K562 (cell line): Measurements from ENCODE around the gene P3H4. TPM values are rescaled to one million over a fixed set of nuclear protein-coding genes. Genes with fewer than 3 reads are reported as not detected.

Experiments used
- ATAC-seq: fragments of 200-7000 bp; cut with Tn5 transposase; 3 replicates; pipeline ENCODE4 v1.9.1; 2020; ENCODE audit warnings: moderate library complexity
- BruUV-seq: library from RNA; stranded (reverse); fragments of 400-500 nt; replicated peaks from 2 replicates; lab custom pipeline; 2021; lab: Mats Ljungman, UMichigan
- CTCF ChIA-PET: fragments of 300-600 bp; formaldehyde crosslinking; extraction: SDS; loops from one replicate; lab custom pipeline; 2021; ENCODE audit warnings: low intra/inter-chr PET ratio; lab: Yijun Ruan, JAX
- POLR2A ChIA-PET: fragments of 300-600, 350-650 bp; sonication (Branson Sonifier 250); formaldehyde crosslinking; extraction: SDS; loops from one replicate; lab custom pipeline; 2021; ENCODE audit warnings: antibody characterized with exemption, inconsistent platforms; lab: Yijun Ruan, JAX
- DNase-seq, 4 experiments: peaks; one replicate each; pipeline versions ENCODE4 v3.0.0 to v3.0.0-alpha.2; 2011 to 2018; ENCODE audit warnings: low spot score in 3 of 4, mixed read lengths in 3 of 4; ENCODE audit errors: extremely low read depth in 1 of 4
- FAIRE-seq: peaks from 2 replicates; lab custom pipeline; 2011; peaks lifted over from hg19 to GRCh38; lab: Jason Lieb, UNC
- H2AFZ ChIP-seq: 2 replicates; pipeline ENCODE4 v1.6.0; 2011; ENCODE audit warnings: low read depth, low read length, control low read depth, inconsistent platforms
- H3K27ac ChIP-seq: fragments of 200-600 bp; 3 replicates; pipeline ENCODE4 v1.8.0; 2011; ENCODE audit warnings: low read depth, mild to moderate bottlenecking, control low read depth, inconsistent platforms, low read length, moderate library complexity, mixed read lengths; ENCODE audit errors: extremely low read depth
- H3K27me3 ChIP-seq, 2 experiments: fragments of 300-600 bp in 1 of 2; 2 replicates in 1 of 2; 3 replicates in 1 of 2; pipeline versions ENCODE4 v1.6.0 to v1.8.0; 2011; ENCODE audit warnings: inconsistent platforms in 2 of 2, low read length in 2 of 2, mild to moderate bottlenecking in 1 of 2, mixed read lengths in 1 of 2, moderate library complexity in 1 of 2; ENCODE audit not compliant: control insufficient read depth in 2 of 2, insufficient read depth in 2 of 2
- H3K36me3 ChIP-seq: fragments of 300-600 bp; 3 replicates; pipeline ENCODE4 v1.8.0; 2011; ENCODE audit warnings: mild to moderate bottlenecking, low read length, inconsistent platforms; ENCODE audit not compliant: control insufficient read depth, insufficient read depth
- H3K4me1 ChIP-seq, 2 experiments: fragments of 200-600 bp in 1 of 2; replicated peaks in 1 of 2; 2 replicates in 1 of 2; 3 replicates in 1 of 2; pipeline versions ENCODE4 v1.5.1 to v1.8.0; 2011; ENCODE audit warnings: inconsistent platforms in 2 of 2, low read length in 2 of 2, mild to moderate bottlenecking in 1 of 2, mixed read lengths in 1 of 2, moderate library complexity in 1 of 2; ENCODE audit not compliant: control insufficient read depth in 2 of 2, insufficient read depth in 2 of 2
- H3K4me2 ChIP-seq: 2 replicates; pipeline ENCODE4 v1.6.1; 2011; ENCODE audit warnings: low read length, control low read depth, inconsistent platforms, mixed read lengths; ENCODE audit not compliant: insufficient read depth
- H3K4me3 ChIP-seq: fragments of 200-600 bp; sonication (generic), shearing (Covaris generic); 2 replicates; pipeline ENCODE4 v1.5.1; 2016; ENCODE audit warnings: control low read depth, inconsistent platforms
- H3K79me2 ChIP-seq: fragments of 200-600 bp; 3 replicates; pipeline ENCODE4 v1.8.0; 2011; ENCODE audit warnings: low read length, inconsistent platforms; ENCODE audit not compliant: control insufficient read depth, insufficient read depth
- H3K9ac ChIP-seq, 2 experiments: 2 replicates each; pipeline versions ENCODE4 v1.6.0 to v1.6.1; 2011; ENCODE audit warnings: low read depth in 2 of 2, low read length in 2 of 2, control low read depth in 1 of 2, inconsistent platforms in 1 of 2, mild to moderate bottlenecking in 1 of 2, mixed read lengths in 1 of 2; ENCODE audit not compliant: insufficient read depth in 1 of 2
- H3K9me1 ChIP-seq: one replicate; pipeline ENCODE4 v1.6.0; 2011; ENCODE audit warnings: inconsistent platforms, mild to moderate bottlenecking, low read length, moderate library complexity; ENCODE audit not compliant: control insufficient read depth, insufficient read depth
- H3K9me3 ChIP-seq: replicated peaks from 2 replicates; pipeline ENCODE4 v1.5.1; 2011; ENCODE audit warnings: low read depth, low read length, inconsistent platforms; ENCODE audit not compliant: control insufficient read depth, insufficient read depth
- H4K20me1 ChIP-seq: replicated peaks from 2 replicates; pipeline ENCODE4 v1.6.1; 2011; ENCODE audit warnings: low read length, inconsistent platforms, mixed read lengths; ENCODE audit not compliant: control insufficient read depth, insufficient read depth
- E2F3 ChIP-seq: fragments of 250-450 bp; sonication (Bioruptor Pico); IDR thresholded peaks from 2 replicates; pipeline ENCODE4 v1.4.0; 2020; ENCODE audit warnings: mild to moderate bottlenecking
- ETV5 ChIP-seq: sonication (generic); formaldehyde crosslinking; IDR thresholded peaks from 2 replicates; pipeline ENCODE4 v1.4.0; 2020; ENCODE audit warnings: low read depth, mild to moderate bottlenecking, missing genetic modification reagents
- GTF2F1 ChIP-seq: IDR thresholded peaks from 2 replicates; pipeline ENCODE4 v1.6.1; 2011; ENCODE audit warnings: low read depth, low read length, improper control_type of control experiment
- HDAC2 ChIP-seq: fragments of 450-650 bp; IDR thresholded peaks from 2 replicates; pipeline ENCODE4 v1.6.1; 2016; ENCODE audit warnings: mild to moderate bottlenecking
- HLTF ChIP-seq: fragments of 450-650 bp; IDR thresholded peaks from 2 replicates; pipeline ENCODE4 v1.6.1; 2016
- HNRNPLL ChIP-seq: fragments of 200-400 bp; formaldehyde crosslinking; IDR thresholded peaks from 2 replicates; pipeline ENCODE4 v1.6.1; 2017; ENCODE audit warnings: low read length, low read depth, mild to moderate bottlenecking; ENCODE audit not compliant: poor library complexity, severe bottlenecking
- KDM4B ChIP-seq, 2 experiments: fragments of 450-650 bp in 1 of 2; sonication (generic) in 1 of 2; IDR thresholded peaks; 2 replicates each; pipeline ENCODE4 v1.6.1; 2016 to 2017; ENCODE audit warnings: borderline replicate concordance in 2 of 2, antibody characterized with exemption in 1 of 2, low read depth in 1 of 2, mild to moderate bottlenecking in 1 of 2
- NCOA4 ChIP-seq: fragments of 450-650 bp; IDR thresholded peaks from 2 replicates; pipeline ENCODE4 v1.6.1; 2018; ENCODE audit warnings: mild to moderate bottlenecking; ENCODE audit not compliant: partially characterized antibody
- NCOA6 ChIP-seq: fragments of 450-650 bp; IDR thresholded peaks from 2 replicates; pipeline ENCODE4 v1.6.1; 2017; ENCODE audit warnings: mild to moderate bottlenecking
- RBM39 ChIP-seq: fragments of 200-400 bp; formaldehyde crosslinking; optimal IDR thresholded peaks from 2 replicates; pipeline ENCODE3; 2018; ENCODE audit warnings: low read depth, low read length
- RNF2 ChIP-seq: sonication (generic); IDR thresholded peaks from 2 replicates; pipeline ENCODE4 v1.6.1; 2016
- SRSF3 ChIP-seq: fragments of 200-400 bp; formaldehyde crosslinking; IDR thresholded peaks from 2 replicates; pipeline ENCODE4 v1.6.1; 2016; ENCODE audit warnings: mild to moderate bottlenecking, low read length, moderate library complexity; ENCODE audit not compliant: insufficient read depth
- TCF3 ChIP-seq: sonication (generic); formaldehyde crosslinking; IDR thresholded peaks from 2 replicates; pipeline ENCODE4 v1.4.0; 2020; ENCODE audit warnings: mild to moderate bottlenecking, missing genetic modification reagents
- ZBTB7A ChIP-seq: IDR thresholded peaks from 2 replicates; pipeline ENCODE4 v1.6.1; 2011; ENCODE audit warnings: low read depth, mild to moderate bottlenecking, low read length, moderate library complexity, borderline replicate concordance; ENCODE audit not compliant: control insufficient read depth
- ZNF3 ChIP-seq: fragments of 250-450 bp; sonication (Bioruptor Pico); IDR thresholded peaks from 2 replicates; pipeline ENCODE4 v1.5.0; 2021; ENCODE audit warnings: mild to moderate bottlenecking, moderate library complexity
- ZNF584 ChIP-seq: fragments of 200-800 bp; sonication (Bioruptor generic); IDR thresholded peaks from 2 replicates; pipeline ENCODE4 v1.6.1; 2016; ENCODE audit warnings: low read depth, mild to moderate bottlenecking, missing genetic modification characterization, missing compliant biosample characterization
- WGBS: fragments of 100-300 bp; shearing (Covaris generic); methylation state at CpG from one replicate; pipeline ENCODE4 v1.1.6; 2016; ENCODE audit warnings: low coverage, mixed read lengths; ENCODE audit not compliant: insufficient coverage; ENCODE audit errors: missing lambda C conversion rate; 5-methylcytosine and 5-hydroxymethylcytosine counted together
- in situ Hi-C: fragments of 300-500 bp; cut with MboI; formaldehyde crosslinking; loops from 4 replicates; pipeline ENCODE4 v1.15.0; 2018; ENCODE audit warnings: inconsistent platforms, mixed read lengths
- intact Hi-C: fragments of 100-400 bp; cut with micrococcal nuclease; formaldehyde crosslinking; loops from 2 replicates; pipeline ENCODE4 v1.14.2; 2022
- polyA plus RNA-seq, 8 experiments: library from polyadenylated mRNA; depleted of rRNA in 4 of 8; stranded (reverse) in 5 of 8; unstranded in 3 of 8; fragments of >200 nt; fragmentation: Nextera tagmentation in 2 of 8; fragmentation: Illumina TruSeq in 1 of 8; extraction: Ambion mirVana in 2 of 8; extraction: Trizol in 1 of 8; gene quantifications; 2 replicates each; pipeline versions ENCODE4 v1.2.1 to v1.2.3, GENCODE V29; 2011 to 2014; ENCODE audit warnings: inconsistent platforms in 1 of 8, missing spikeins in 1 of 8
- total RNA-seq, 7 experiments: library from RNA; depleted of rRNA in 6 of 7; stranded (reverse); fragments of >200 nt in 6 of 7; fragmentation: Illumina TruSeq in 2 of 7; extraction: Trizol in 2 of 7; gene quantifications; 2 replicates each; pipeline versions ENCODE4 v1.2.1 to v1.2.3, GENCODE V29; 2011 to 2021; ENCODE audit warnings: low replicate concordance in 1 of 7
- TF ChIP-seq, protein P1 (sequence below), 2 experiments: fragments of 450-650 bp in 1 of 2; sonication (generic) in 1 of 2; formaldehyde crosslinking; conservative IDR thresholded peaks; 2 replicates each; pipeline versions ENCODE4 v1.4.0 to v1.8.1; 2020 to 2022; ENCODE audit warnings: mild to moderate bottlenecking in 1 of 2, missing genetic modification reagents in 1 of 2
- TF ChIP-seq, protein P2 (sequence below), 2 experiments: fragments of 450-650 bp; conservative IDR thresholded peaks; 2 replicates each; pipeline ENCODE4 v1.6.1; 2017; ENCODE audit warnings: mild to moderate bottlenecking in 2 of 2, moderate library complexity in 2 of 2

P3H4 gene
- total and polyA plus RNA-seq, 9 of the 15 experiments (the other 6 are each of a cell fraction or from before 2014, with no cell fraction given) = 0.10 to 3.7 (median 1.0) TPM

DNA sequence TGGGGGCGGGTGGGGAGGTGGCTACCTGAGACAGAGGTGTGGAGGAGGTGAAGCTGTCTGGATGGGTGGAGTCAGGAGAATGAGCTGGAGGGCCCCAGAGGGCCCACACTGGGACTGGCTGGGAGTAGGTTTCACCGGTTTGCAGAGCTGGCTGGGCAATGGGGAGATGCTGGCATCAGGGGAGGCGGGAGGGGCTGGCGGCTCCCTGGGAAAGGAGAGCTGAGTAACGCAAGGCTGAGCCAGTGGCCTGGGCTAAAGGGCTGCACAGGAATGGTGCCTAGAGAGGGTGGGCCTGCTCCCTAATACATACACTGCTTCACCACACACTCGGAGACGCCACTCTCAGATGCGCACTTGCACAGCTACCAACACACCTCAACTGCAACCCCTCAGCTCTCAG, 12.4 kb downstream of the P3H4 start:
- no peak for FAIRE-seq
- H3K27me3 ChIP-seq = no peaks in the 10 kb centered on the region
- 76% methylated on average over 4 of the region's 8 CpGs for WGBS
- no peak overlapping the region for H3K4me2 ChIP-seq
- CTCF ChIA-PET = no interaction called here
- intact Hi-C loops = no loop called here
- peak overlapping the region in 1 of 2 experiments; percentile 36; a peak in 1 of 4 replicates for H3K9ac ChIP-seq
- no peak for TF ChIP-seq NCOA6
- TF ChIP-seq ZNF3 (CRISPR knock-in tag) = no peak
- TF ChIP-seq HDAC2 = no peak
- TF ChIP-seq ZBTB7A = no peak
- no peak for TF ChIP-seq KDM4B (IDR thresholded peaks at IDR 0.05; ENCODE audit: borderline replicate concordance in 2 of 2, low read depth in 1 of 2)
- TF ChIP-seq E2F3 (CRISPR knock-in tag) = no peak
- no peak for TF ChIP-seq RBM39
- TF ChIP-seq, protein P1, sequence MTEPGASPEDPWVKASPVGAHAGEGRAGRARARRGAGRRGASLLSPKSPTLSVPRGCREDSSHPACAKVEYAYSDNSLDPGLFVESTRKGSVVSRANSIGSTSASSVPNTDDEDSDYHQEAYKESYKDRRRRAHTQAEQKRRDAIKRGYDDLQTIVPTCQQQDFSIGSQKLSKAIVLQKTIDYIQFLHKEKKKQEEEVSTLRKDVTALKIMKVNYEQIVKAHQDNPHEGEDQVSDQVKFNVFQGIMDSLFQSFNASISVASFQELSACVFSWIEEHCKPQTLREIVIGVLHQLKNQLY (CRISPR knock-in tag; conservative IDR thresholded peaks at IDR 0.05) = no peak
- TF ChIP-seq, protein P2, sequence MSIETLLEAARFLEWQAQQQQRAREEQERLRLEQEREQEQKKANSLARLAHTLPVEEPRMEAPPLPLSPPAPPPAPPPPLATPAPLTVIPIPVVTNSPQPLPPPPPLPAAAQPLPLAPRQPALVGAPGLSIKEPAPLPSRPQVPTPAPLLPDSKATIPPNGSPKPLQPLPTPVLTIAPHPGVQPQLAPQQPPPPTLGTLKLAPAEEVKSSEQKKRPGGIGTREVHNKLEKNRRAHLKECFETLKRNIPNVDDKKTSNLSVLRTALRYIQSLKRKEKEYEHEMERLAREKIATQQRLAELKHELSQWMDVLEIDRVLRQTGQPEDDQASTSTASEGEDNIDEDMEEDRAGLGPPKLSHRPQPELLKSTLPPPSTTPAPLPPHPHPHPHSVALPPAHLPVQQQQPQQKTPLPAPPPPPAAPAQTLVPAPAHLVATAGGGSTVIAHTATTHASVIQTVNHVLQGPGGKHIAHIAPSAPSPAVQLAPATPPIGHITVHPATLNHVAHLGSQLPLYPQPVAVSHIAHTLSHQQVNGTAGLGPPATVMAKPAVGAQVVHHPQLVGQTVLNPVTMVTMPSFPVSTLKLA (conservative IDR thresholded peaks at IDR 0.05) = no peak
- TF ChIP-seq NCOA4 = no peak
- TF ChIP-seq GTF2F1 = no peak
- no peak for TF ChIP-seq SRSF3
- no peak for TF ChIP-seq RNF2
- TF ChIP-seq ETV5 (CRISPR knock-in tag) = no peak
- no peak for TF ChIP-seq ZNF584 (CRISPR knock-in tag)
- TF ChIP-seq HLTF = no peak
- TF ChIP-seq TCF3 (CRISPR knock-in tag) = no peak
- TF ChIP-seq HNRNPLL = no peak
- TF ChIP-seq, all 486 proteins: peak for 0
- no peaks in the 10 kb centered on the region for H3K36me3 ChIP-seq
- no TSS peak for BruUV-seq
- no peaks in the 10 kb centered on the region for H3K79me2 ChIP-seq
- H3K4me1 ChIP-seq = peaks cover 28 to 49% of the 10 kb centered on the region in 2 experiments
- POLR2A ChIA-PET = interaction anchor here (0.5 to 1.4 kb wide), 4 partner anchors 14 to 108 kb away, joined by 3 to 7 read pairs (median 3); no protein-coding TSS in a partner anchor
- no peak overlapping the region for H3K27ac ChIP-seq
- DNase-seq (no peak), ATAC-seq (no peak)
- H2AFZ ChIP-seq = no peak overlapping the region
- no peak overlapping the region for H3K4me3 ChIP-seq
- in situ Hi-C loops = no loop called here
- no peaks in the 10 kb centered on the region for H3K9me1 ChIP-seq
- H3K9me3 ChIP-seq = no peaks in the 10 kb centered on the region
- H4K20me1 ChIP-seq = no peaks in the 10 kb centered on the region
